ENCODE data around the gene NRF1.

Gene NRF1

GRCh38 chr7:129769866-129770808 lies 158.6 kb downstream of the NRF1 start:
- ChIA-PET POLR2A (no interaction called here), CTCF (no interaction called here)
- H3K4me3 ChIP-seq (ENCODE audit: low read depth, low read length), result no peak overlapping the region
- no peak for DNase-seq (ENCODE audit: low read depth, low spot score)
- TF ChIP-seq CTCF (IDR thresholded peaks at IDR 0.05; ENCODE audit: insufficient read depth, low read length, missing control alignments), result no peak

GRCh38 chr7:129771201-129771927 lies 159.8 kb downstream of the NRF1 start:
- DNase-seq (ENCODE audit: low read depth, low spot score), result no peak
- H3K4me3 ChIP-seq (ENCODE audit: low read depth, low read length), result no peak overlapping the region
- no peak for TF ChIP-seq CTCF (IDR thresholded peaks at IDR 0.05; ENCODE audit: insufficient read depth, low read length, missing control alignments)
- ChIA-PET POLR2A (no interaction called here), CTCF (no interaction called here)

GRCh38 chr7:129771928-129772479 lies 160.5 kb downstream of the NRF1 start:
- no peak overlapping the region for H3K4me3 ChIP-seq (ENCODE audit: low read depth, low read length)
- no peak for TF ChIP-seq CTCF (IDR thresholded peaks at IDR 0.05; ENCODE audit: insufficient read depth, low read length, missing control alignments)
- DNase-seq (ENCODE audit: low read depth, low spot score), result no peak
- POLR2A ChIA-PET, result no interaction called here
- CTCF ChIA-PET, result no interaction called here

- ChIA-PET CTCF (interaction anchor here (0.6 kb wide), 1 partner anchor 19 kb away, joined by 3 read pairs; no protein-coding TSS in a partner anchor), POLR2A (no interaction called here)
- no peak for TF ChIP-seq CTCF (IDR thresholded peaks at IDR 0.05; ENCODE audit: insufficient read depth, low read length, missing control alignments)
- no peak for DNase-seq (ENCODE audit: low read depth, low spot score)
- no peak overlapping the region for H3K4me3 ChIP-seq (ENCODE audit: low read depth, low read length)
Observed at GRCh38 chr7:129772646-129773280, 161.2 kb downstream of the NRF1 start.

GRCh38 chr7:129773328-129773731 lies 161.8 kb downstream of the NRF1 start:
- CTCF ChIA-PET, result interaction anchor here (0.6 kb wide), 1 partner anchor 20 kb away, joined by 3 read pairs; no protein-coding TSS in a partner anchor
- POLR2A ChIA-PET, result no interaction called here
- no peak for DNase-seq (ENCODE audit: low read depth, low spot score)
- no peak for TF ChIP-seq CTCF (IDR thresholded peaks at IDR 0.05; ENCODE audit: insufficient read depth, low read length, missing control alignments)
- no peak overlapping the region for H3K4me3 ChIP-seq (ENCODE audit: low read depth, low read length)

Measured in AG04449 (cell line).